ENCODE data around the gene ZNF766.

GRCh38 chr19:52273301-52273700 is 3.9 kb downstream of the ZNF766 start:
- no peak for TF ChIP-seq CTCF (IDR thresholded peaks at IDR 0.05)
- no peak for TF ChIP-seq EZH2 (IDR thresholded peaks at IDR 0.05)
- no peak for TF ChIP-seq EZH2phosphoT487 (IDR thresholded peaks at IDR 0.05)

Measured in neural progenitor cell (in vitro differentiated cells).